ENCODE data around the gene CDC37.

The CDC37 gene

GRCh38 chr19:10403137-10404021 lies at the start of gene CDC37:
Gene CDC37, minus strand, starts transcription at chr19:10403542. Its CDS starts 63 bp downstream, at chr19:10403479.
- DNase-seq = peak; percentile 98

GRCh38 chr19:10450853-10451609 lies 47.7 kb upstream of the CDC37 start:
- DNase-seq = peak; percentile 92

- DNase-seq = no peak
These were observed 47.0 kb upstream of the CDC37 start for GRCh38 chr19:10450191-10450852.

GRCh38 chr19:10449037-10449436 lies 45.7 kb upstream of the CDC37 start:
- DNase-seq = no peak

- DNase-seq = no peak
These were observed 39.4 kb upstream of the CDC37 start for GRCh38 chr19:10442698-10443097.

- no peak for DNase-seq
These were observed 36.2 kb upstream of the CDC37 start for GRCh38 chr19:10439588-10439987.

- no peak for DNase-seq
These were observed 29.8 kb upstream of the CDC37 start for GRCh38 chr19:10433131-10433536.

- no peak for DNase-seq
These were observed 29.4 kb upstream of the CDC37 start for GRCh38 chr19:10432736-10433130.

- peak; percentile 71 for DNase-seq
These were observed 28.8 kb upstream of the CDC37 start for GRCh38 chr19:10431943-10432735.

- DNase-seq = peak; percentile 66
These were observed 28.1 kb upstream of the CDC37 start for GRCh38 chr19:10431254-10431942.

- peak; percentile 68 for DNase-seq
These were observed 27.3 kb upstream of the CDC37 start for GRCh38 chr19:10430505-10431253.

- DNase-seq = no peak
These were observed 25.6 kb upstream of the CDC37 start for GRCh38 chr19:10428996-10429381.

GRCh38 chr19:10427169-10427568 lies 23.8 kb upstream of the CDC37 start:
- no peak for DNase-seq

GRCh38 chr19:10424011-10424637 lies 20.8 kb upstream of the CDC37 start:
- DNase-seq = peak; percentile 82

- no peak for DNase-seq
These were observed 19.5 kb upstream of the CDC37 start for GRCh38 chr19:10422846-10423245.

- no peak for DNase-seq
These were observed 18.7 kb upstream of the CDC37 start for GRCh38 chr19:10422046-10422461.

- DNase-seq = no peak
These were observed 18.1 kb upstream of the CDC37 start for GRCh38 chr19:10421240-10422045.

GRCh38 chr19:10420444-10421239 lies 17.3 kb upstream of the CDC37 start, which contains the start of gene PDE4A:
Gene PDE4A, plus strand, starts transcription at chr19:10420538. Its CDS starts 227 bp downstream, at chr19:10420765.
- peak; percentile 81 for DNase-seq

Data from hematopoietic multipotent progenitor cell treated with erythropoietin and hydrocortisone succinate and interleukin-3 and kit ligand, for 4 days (in vitro differentiated cells).